DMS114 treated with DMSO at 0.1 percent for 48 hours (cell line): ENCODE data around the gene ZGPAT.

Experiments
- DNase-seq: peaks from one replicate; lab custom pipeline; 2025; ENCODE audit not compliant: unreplicated experiment; lab: John Stamatoyannopoulos, UW

Gene ZGPAT

GRCh38 chr20:63778034-63778752, 70.4 kb downstream of the ZGPAT start:
- no peak for DNase-seq

GRCh38 chr20:63778857-63779256, 71.0 kb downstream of the ZGPAT start:
- DNase-seq = no peak

- DNase-seq = no peak
These were observed 73.3 kb downstream of the ZGPAT start for GRCh38 chr20:63781181-63781580.

DNA sequence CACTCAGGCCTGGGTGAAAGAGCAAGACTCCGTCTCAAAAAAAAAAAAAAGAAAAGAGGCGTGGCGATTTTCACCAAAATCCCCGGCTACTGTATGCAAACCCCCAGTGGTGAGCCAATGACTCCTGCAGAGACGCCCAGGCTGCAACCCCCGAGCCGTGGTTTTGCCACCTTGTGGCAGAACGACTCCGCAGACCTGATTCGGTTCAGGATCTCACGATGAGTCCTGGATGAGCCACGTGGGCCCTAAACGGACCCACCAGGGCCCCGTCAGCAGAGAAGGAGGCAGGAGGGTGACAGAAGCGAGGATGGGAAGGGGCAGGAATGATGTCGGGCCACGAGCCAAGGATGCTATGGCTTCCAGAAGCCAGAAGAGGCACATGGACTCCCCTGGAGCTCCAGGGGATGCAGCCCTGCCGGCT, 74.2 kb downstream of the ZGPAT start:
- no peak for DNase-seq

DNA sequence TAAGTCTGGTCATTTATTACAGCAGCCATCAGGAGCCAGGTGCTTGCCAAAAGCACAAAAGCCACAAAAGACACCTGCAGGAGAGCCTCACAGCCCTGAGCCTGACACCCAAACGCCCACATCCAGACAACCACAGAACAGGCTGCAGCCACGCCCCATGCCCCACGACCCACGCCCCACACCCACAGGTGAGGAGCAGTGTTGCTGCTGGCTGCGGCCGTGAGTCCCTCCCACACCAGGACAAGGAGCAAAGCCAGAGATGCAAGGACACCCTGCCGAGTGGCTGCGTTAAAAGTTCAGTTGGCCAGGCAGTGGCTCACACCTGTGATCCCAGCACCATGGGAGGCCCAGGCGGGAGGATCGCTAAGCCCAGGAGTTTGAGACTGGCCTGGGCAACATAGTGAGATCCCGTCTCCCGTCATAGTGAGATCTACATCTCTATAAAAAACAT, 74.7 kb downstream of the ZGPAT start:
- DNase-seq = no peak

GRCh38 chr20:63783970-63784369, 76.1 kb downstream of the ZGPAT start:
- DNase-seq = no peak

- DNase-seq = no peak
These were observed 77.9 kb downstream of the ZGPAT start for GRCh38 chr20:63785691-63786131.
